22Rv1 (cell line): ENCODE results near the gene B4GALNT2.

Experiments used
- CTCF ChIP-seq: fragments of 450-650 bp; IDR thresholded peaks from 2 replicates; pipeline ENCODE4 v1.5.1; 2017; ENCODE audit warnings: mild to moderate bottlenecking
- ZFX ChIP-seq: fragments of 450-650 bp; IDR thresholded peaks from 2 replicates; pipeline ENCODE4 v1.6.1; 2017; ENCODE audit warnings: antibody characterized with exemption, borderline replicate concordance

- no peak for TF ChIP-seq CTCF
- no peak for TF ChIP-seq ZFX
These were observed 81.3 kb downstream of the B4GALNT2 start for GRCh38 chr17:49213847-49214246.
